ENCODE measurements around the gene ADSS1. TPM values are rescaled to one million over a fixed set of nuclear protein-coding genes. Genes with fewer than 3 reads are reported as not detected.

ADSS1 gene
- total RNA-seq, 1 experiment from 2014 or later: 3.2 TPM

DNA sequence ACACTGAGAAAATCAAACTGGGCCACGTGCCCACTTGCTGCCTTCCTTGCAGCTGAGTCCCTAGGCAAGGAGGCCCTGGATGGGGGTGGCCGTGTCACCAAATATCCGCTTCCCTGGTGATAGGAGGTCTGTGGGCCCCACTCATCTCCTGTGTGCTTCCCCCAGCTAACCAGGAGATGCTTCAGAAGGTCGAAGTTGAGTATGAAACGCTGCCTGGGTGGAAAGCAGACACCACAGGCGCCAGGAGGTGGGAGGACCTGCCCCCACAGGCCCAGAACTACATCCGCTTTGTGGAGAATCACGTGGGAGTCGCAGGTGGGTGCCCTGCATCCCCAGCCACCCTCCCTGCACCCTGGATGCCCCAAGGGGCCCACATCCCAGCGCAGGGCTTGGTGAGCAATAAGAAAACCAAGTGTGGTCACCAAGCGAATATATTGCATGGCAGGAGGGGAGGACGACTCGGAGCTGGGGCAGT lies 22.1 kb downstream of the ADSS1 start:
- DNase-seq: no peak
- CTCF ChIA-PET: no interaction called here
- Histone ChIP-seq H3K36me3 (ENCODE audit: control insufficient read depth, insufficient read depth, low read length) (no peaks in the 10 kb centered on the region), H3K4me3 (ENCODE audit: low read depth, low read length) (no peak overlapping the region), H3K9me3 (no peaks in the 10 kb centered on the region), H3K27me3 (replicated peaks; ENCODE audit: control insufficient read depth, insufficient read depth, low read length) (no peaks in the 10 kb centered on the region), H3K4me1 (peaks cover 16% of the 10 kb centered on the region)
- Mint-ChIP-seq H3K27me3 (ENCODE audit: insufficient read depth, unreplicated experiment) (no peaks in the 10 kb centered on the region), H3K36me3 (ENCODE audit: insufficient read depth, unreplicated experiment) (no peaks in the 10 kb centered on the region), H3K9me3 (ENCODE audit: unreplicated experiment) (no peaks in the 10 kb centered on the region), H3K27ac (ENCODE audit: unreplicated experiment) (no peak overlapping the region), H3K4me3 (ENCODE audit: unreplicated experiment) (no peak overlapping the region), H3K4me1 (ENCODE audit: low read depth, unreplicated experiment) (peaks cover 7% of the 10 kb centered on the region)
- intact Hi-C loops (cut with micrococcal nuclease; ENCODE audit: unreplicated experiment): no loop called here
- POLR2A ChIA-PET: no interaction called here
- BruUV-seq (replicated peaks): no TSS peak
- no peak for TF ChIP-seq CTCF (IDR thresholded peaks at IDR 0.05; ENCODE audit: insufficient read depth in 1 of 2, low read depth in 1 of 2, low read length in 1 of 2, severe bottlenecking in 1 of 2, unreplicated experiment in 1 of 2)

DNA sequence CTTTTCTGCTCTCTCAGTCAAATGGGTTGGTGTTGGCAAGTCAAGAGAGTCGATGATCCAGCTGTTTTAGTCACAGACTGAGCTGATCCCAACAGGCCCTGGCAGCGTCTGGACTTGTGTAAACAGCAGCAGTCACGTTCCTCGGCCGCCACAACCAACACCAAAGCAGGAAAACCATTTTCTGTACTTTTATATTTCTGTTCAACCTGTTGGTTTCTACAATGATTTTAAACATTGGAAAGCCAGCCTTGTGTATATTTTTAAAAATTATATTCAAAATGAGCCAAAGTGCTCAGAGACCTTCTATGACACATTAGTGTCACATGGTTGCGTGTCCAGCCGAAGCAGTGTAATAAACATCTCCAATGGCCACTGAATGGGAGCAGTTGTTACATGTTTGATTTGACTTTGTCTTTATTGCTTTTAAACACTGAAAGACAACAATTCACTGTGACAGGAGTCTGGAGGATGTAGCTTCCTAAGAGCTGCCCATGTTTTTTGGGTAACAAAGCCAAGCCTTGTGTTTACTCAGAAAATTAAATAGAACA lies 23.0 kb downstream of the ADSS1 start:
- H3K4me1 Mint-ChIP-seq (ENCODE audit: low read depth, unreplicated experiment): peaks cover 7% of the 10 kb centered on the region
- no peaks in the 10 kb centered on the region for H3K9me3 Mint-ChIP-seq (ENCODE audit: unreplicated experiment)
- no peak overlapping the region for H3K4me3 Mint-ChIP-seq (ENCODE audit: unreplicated experiment)
- ChIA-PET CTCF (no interaction called here), POLR2A (no interaction called here)
- H3K36me3 ChIP-seq (ENCODE audit: control insufficient read depth, insufficient read depth, low read length): no peaks in the 10 kb centered on the region
- no peak for TF ChIP-seq CTCF (IDR thresholded peaks at IDR 0.05; ENCODE audit: insufficient read depth in 1 of 2, low read depth in 1 of 2, low read length in 1 of 2, severe bottlenecking in 1 of 2, unreplicated experiment in 1 of 2)
- no TSS peak for BruUV-seq (replicated peaks)
- intact Hi-C loops (cut with micrococcal nuclease; ENCODE audit: unreplicated experiment): no loop called here
- H3K27ac Mint-ChIP-seq (ENCODE audit: unreplicated experiment): no peak overlapping the region
- H3K4me3 ChIP-seq (ENCODE audit: low read depth, low read length): no peak overlapping the region
- H3K27me3 Mint-ChIP-seq (ENCODE audit: insufficient read depth, unreplicated experiment): no peaks in the 10 kb centered on the region
- H3K9me3 ChIP-seq: no peaks in the 10 kb centered on the region
- no peaks in the 10 kb centered on the region for H3K27me3 ChIP-seq (replicated peaks; ENCODE audit: control insufficient read depth, insufficient read depth, low read length)
- no peaks in the 10 kb centered on the region for H3K36me3 Mint-ChIP-seq (ENCODE audit: insufficient read depth, unreplicated experiment)
- no peak for DNase-seq
- peaks cover 19% of the 10 kb centered on the region for H3K4me1 ChIP-seq

- Histone ChIP-seq H3K4me1 (peaks cover 22% of the 10 kb centered on the region), H3K4me3 (ENCODE audit: low read depth, low read length) (no peak overlapping the region)
These were observed 23.8 kb downstream of the ADSS1 start for GRCh38 chr14:104747876-104748275.

More at GRCh38 chr14:104747876-104748275, 23.8 kb downstream of the ADSS1 start:
- Mint-ChIP-seq H3K4me3 (ENCODE audit: unreplicated experiment) (no peak overlapping the region), H3K27me3 (ENCODE audit: insufficient read depth, unreplicated experiment) (no peaks in the 10 kb centered on the region), H3K36me3 (ENCODE audit: insufficient read depth, unreplicated experiment) (peaks cover 5% of the 10 kb centered on the region), H3K9me3 (ENCODE audit: unreplicated experiment) (no peaks in the 10 kb centered on the region), H3K4me1 (ENCODE audit: low read depth, unreplicated experiment) (peaks cover 7% of the 10 kb centered on the region), H3K27ac (ENCODE audit: unreplicated experiment) (no peak overlapping the region)
- no peak for DNase-seq
- Histone ChIP-seq H3K9me3 (no peaks in the 10 kb centered on the region), H3K36me3 (ENCODE audit: control insufficient read depth, insufficient read depth, low read length) (no peaks in the 10 kb centered on the region), H3K27me3 (replicated peaks; ENCODE audit: control insufficient read depth, insufficient read depth, low read length) (no peaks in the 10 kb centered on the region)
- ChIA-PET POLR2A (no interaction called here), CTCF (no interaction called here)
- intact Hi-C loops (cut with micrococcal nuclease; ENCODE audit: unreplicated experiment): no loop called here
- BruUV-seq (replicated peaks): no TSS peak
- no peak for TF ChIP-seq CTCF (IDR thresholded peaks at IDR 0.05; ENCODE audit: insufficient read depth in 1 of 2, low read depth in 1 of 2, low read length in 1 of 2, severe bottlenecking in 1 of 2, unreplicated experiment in 1 of 2)
